Natural killer cell (primary cell): ENCODE measurements around the gene RANGRF. TPM values are rescaled to one million over a fixed set of nuclear protein-coding genes. Genes with fewer than 3 reads are reported as not detected.

Source experiments
- ATAC-seq, 3 donors: fragments of 150-1000 bp in 2 of 3; fragments of 200-7000 bp in 1 of 3; cut with Tn5 transposase; 1 replicate in 1 of 3; 2 replicates in 2 of 3; pipeline ENCODE4 v1.10.0; 2021; ENCODE audit warnings: mild to moderate bottlenecking in 2 of 3, moderate library complexity in 2 of 3
- DNase-seq, 2 donors: peaks; one replicate each; pipeline versions ENCODE4 v3.0.0 to v3.0.0-alpha.2; 2013 to 2021; ENCODE audit warnings: mixed read lengths in 1 of 2
- H3K27ac ChIP-seq: one replicate; pipeline ENCODE4 v1.5.1; 2013; ENCODE audit warnings: mild to moderate bottlenecking, low read length
- H3K27me3 ChIP-seq: one replicate; pipeline ENCODE4 v1.6.1; 2013; ENCODE audit warnings: low read length; ENCODE audit not compliant: control insufficient read depth, insufficient read depth
- H3K36me3 ChIP-seq: one replicate; pipeline ENCODE4 v1.6.1; 2013; ENCODE audit warnings: low read length; ENCODE audit not compliant: control insufficient read depth, insufficient read depth
- H3K4me1 ChIP-seq: one replicate; pipeline ENCODE4 v1.6.1; 2013; ENCODE audit warnings: low read length; ENCODE audit not compliant: control insufficient read depth, insufficient read depth
- H3K4me3 ChIP-seq: one replicate; pipeline ENCODE4 v1.5.1; 2013; ENCODE audit warnings: low read length
- H3K9me3 ChIP-seq: one replicate; pipeline ENCODE4 v1.6.1; 2013; ENCODE audit warnings: low read length; ENCODE audit not compliant: control insufficient read depth, insufficient read depth
- H3K27ac Mint-ChIP-seq, 2 donors: one replicate each; pipeline ENCODE4 v1.8.0; 2022; ENCODE audit warnings: mild to moderate bottlenecking in 2 of 2, mixed read lengths in 2 of 2, moderate library complexity in 1 of 2
- H3K27me3 Mint-ChIP-seq, 2 donors: one replicate each; pipeline ENCODE4 v1.8.0; 2022; ENCODE audit warnings: low read depth in 2 of 2, mixed read lengths in 2 of 2
- H3K36me3 Mint-ChIP-seq: one replicate; pipeline ENCODE4 v1.8.0; 2022; ENCODE audit warnings: mixed read lengths
- H3K4me1 Mint-ChIP-seq, 2 donors: one replicate each; pipeline ENCODE4 v1.8.0; 2022; ENCODE audit warnings: mixed read lengths in 2 of 2
- H3K4me3 Mint-ChIP-seq: one replicate; pipeline ENCODE4 v1.8.0; 2022; ENCODE audit warnings: mild to moderate bottlenecking, moderate library complexity, mixed read lengths
- H3K9me3 Mint-ChIP-seq, 2 donors: one replicate each; pipeline ENCODE4 v1.8.0; 2022; ENCODE audit warnings: mixed read lengths in 2 of 2
- WGBS: methylation state at CpG from one replicate; pipeline ENCODE4 v1.1.7; 2013; ENCODE audit warnings: missing lambda C conversion rate; ENCODE audit not compliant: insufficient coverage; 5-methylcytosine and 5-hydroxymethylcytosine counted together
- intact Hi-C: fragments of 100-400 bp; cut with micrococcal nuclease; formaldehyde crosslinking; loops from one replicate; pipeline ENCODE4 v1.14.2; 2022
- total RNA-seq, 4 donors: library from RNA; stranded (reverse); fragments of 120-200 nt in 1 of 4; gene quantifications; one replicate each; pipeline versions ENCODE4 v1.2.3 to v1.2.4, GENCODE V29; 2013 to 2022
- TF ChIP-seq, protein P1 (sequence below): fragments of 200-600 bp; IDR thresholded peaks from one replicate; pipeline ENCODE4 v1.8.0; 2022; ENCODE audit warnings: antibody characterized with exemption

The RANGRF gene
- total RNA-seq, 3 donors from 2014 or later (not counting 1 experiment from before 2014, with no cell fraction given) = 34.4 to 51.5 (median 44.6) TPM

DNA sequence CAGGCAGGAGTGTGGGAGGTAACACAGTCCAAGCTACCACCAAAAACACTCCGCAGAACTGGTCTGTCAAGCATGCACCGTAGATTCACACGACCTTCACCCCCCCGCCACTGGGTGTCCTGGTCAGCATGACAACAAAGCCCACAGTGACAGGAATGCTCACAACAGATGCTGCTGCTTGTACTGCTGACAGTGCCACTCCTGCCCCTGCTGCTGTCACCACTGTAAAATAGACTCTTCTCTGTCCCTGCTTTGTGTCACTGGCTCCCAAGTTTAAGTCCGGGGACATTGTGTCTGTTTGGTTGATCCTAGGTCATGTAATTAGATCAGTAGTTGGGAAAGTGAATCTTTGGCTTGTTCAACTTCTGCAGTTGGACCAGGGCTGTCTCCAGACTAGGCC lies 44.2 kb downstream of the RANGRF start:
- Mint-ChIP-seq H3K27me3 (peaks cover 0 to 5% of the 10 kb centered on the region in 2 donors), H3K36me3 (no peaks in the 10 kb centered on the region), H3K4me3 (no peak overlapping the region), H3K27ac (no peak overlapping the region), H3K9me3 (no peaks in the 10 kb centered on the region), H3K4me1 (peaks cover 0 to 2% of the 10 kb centered on the region in 2 donors)
- Histone ChIP-seq H3K36me3 (no peaks in the 10 kb centered on the region), H3K9me3 (no peaks in the 10 kb centered on the region), H3K27me3 (no peaks in the 10 kb centered on the region), H3K4me3 (no peak overlapping the region), H3K4me1 (no peaks in the 10 kb centered on the region), H3K27ac (no peak overlapping the region)
- WGBS = 89% methylated on average over 5 of the region's 5 CpGs
- DNase-seq (no peak), ATAC-seq (no peak)
- intact Hi-C loops = no loop called here
- TF ChIP-seq, protein P1, sequence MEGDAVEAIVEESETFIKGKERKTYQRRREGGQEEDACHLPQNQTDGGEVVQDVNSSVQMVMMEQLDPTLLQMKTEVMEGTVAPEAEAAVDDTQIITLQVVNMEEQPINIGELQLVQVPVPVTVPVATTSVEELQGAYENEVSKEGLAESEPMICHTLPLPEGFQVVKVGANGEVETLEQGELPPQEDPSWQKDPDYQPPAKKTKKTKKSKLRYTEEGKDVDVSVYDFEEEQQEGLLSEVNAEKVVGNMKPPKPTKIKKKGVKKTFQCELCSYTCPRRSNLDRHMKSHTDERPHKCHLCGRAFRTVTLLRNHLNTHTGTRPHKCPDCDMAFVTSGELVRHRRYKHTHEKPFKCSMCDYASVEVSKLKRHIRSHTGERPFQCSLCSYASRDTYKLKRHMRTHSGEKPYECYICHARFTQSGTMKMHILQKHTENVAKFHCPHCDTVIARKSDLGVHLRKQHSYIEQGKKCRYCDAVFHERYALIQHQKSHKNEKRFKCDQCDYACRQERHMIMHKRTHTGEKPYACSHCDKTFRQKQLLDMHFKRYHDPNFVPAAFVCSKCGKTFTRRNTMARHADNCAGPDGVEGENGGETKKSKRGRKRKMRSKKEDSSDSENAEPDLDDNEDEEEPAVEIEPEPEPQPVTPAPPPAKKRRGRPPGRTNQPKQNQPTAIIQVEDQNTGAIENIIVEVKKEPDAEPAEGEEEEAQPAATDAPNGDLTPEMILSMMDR = no peak

DNA sequence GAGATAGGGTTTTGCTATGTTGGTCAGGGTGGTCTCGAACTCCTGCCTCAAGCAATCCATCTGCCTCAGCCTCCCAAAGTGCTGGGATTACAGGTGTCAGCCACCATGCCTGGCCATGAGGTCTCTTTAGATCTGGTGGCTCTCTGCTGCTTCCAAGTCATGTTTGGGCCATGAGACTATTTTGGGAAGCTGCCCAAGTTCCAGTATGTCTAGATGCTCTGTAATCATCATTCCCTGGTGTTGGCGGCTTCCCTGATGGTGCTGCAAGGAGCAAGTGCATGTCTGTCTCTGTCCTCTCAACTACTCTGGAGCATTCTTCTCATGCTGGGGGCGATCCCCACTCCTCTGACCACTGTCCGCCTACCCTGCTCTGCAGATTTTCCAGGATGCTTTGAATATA lies 44.8 kb downstream of the RANGRF start:
- ATAC-seq (no peak), DNase-seq (no peak)
- Histone ChIP-seq H3K4me1 (no peaks in the 10 kb centered on the region), H3K27me3 (no peaks in the 10 kb centered on the region), H3K27ac (no peak overlapping the region), H3K9me3 (no peaks in the 10 kb centered on the region), H3K36me3 (no peaks in the 10 kb centered on the region), H3K4me3 (no peak overlapping the region)
- intact Hi-C loops = no loop called here
- WGBS = 83% methylated on average over 4 of the region's 4 CpGs
- TF ChIP-seq, protein P1 = no peak
- Mint-ChIP-seq H3K4me1 (peaks cover 5 to 8% of the 10 kb centered on the region in 2 donors), H3K4me3 (no peak overlapping the region), H3K27me3 (peaks cover 0 to 1% of the 10 kb centered on the region in 2 donors), H3K9me3 (no peaks in the 10 kb centered on the region), H3K36me3 (no peaks in the 10 kb centered on the region), H3K27ac (no peak overlapping the region)

DNA sequence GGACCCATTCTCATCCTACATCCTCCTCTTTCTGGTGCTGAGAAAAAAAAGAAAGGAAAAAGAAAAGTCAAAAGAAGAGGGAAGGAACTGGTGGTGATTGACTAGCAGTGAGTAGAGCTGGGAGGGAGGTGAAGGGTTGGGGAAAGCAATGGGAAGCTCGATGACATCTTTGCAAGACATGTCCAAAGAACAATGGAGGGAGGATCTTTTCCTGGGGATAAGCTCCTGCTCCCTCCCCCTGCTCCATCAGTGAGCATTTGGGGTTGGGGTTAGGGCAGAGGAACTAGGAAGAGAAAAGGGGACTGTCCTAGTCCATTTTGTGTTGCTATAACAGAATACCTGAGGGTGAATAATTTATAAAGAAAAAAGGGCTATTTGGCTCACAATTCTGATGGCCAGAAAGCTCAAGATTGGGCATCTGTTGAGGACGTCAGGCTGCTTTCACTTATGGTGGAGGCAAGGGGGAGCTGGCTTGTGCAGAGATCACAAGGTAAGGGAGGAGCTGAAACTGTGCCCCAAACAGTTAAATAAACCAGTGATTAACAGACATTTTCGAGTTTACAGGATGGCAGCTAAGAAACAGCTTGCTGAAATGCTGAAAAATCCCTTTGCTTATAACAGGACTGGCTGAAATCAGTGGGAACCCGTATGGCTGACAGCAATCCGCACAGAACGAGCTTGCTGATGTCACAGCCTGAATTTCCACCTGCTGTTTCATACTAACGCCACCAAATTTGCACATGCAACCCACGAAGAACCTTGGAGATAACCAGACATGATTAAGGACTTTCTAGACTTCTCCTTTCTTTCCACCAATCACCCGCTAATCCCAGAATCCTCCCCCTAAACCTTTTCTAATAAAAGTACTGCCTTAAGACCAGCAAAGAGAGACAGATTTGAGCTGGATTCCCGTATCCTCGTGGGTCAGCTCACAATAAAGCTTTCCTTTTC lies 49.6 kb downstream of the RANGRF start:
- H3K36me3 ChIP-seq = no peaks in the 10 kb centered on the region
- H3K4me3 ChIP-seq = no peak overlapping the region
- Mint-ChIP-seq H3K27me3 (no peaks in the 10 kb centered on the region), H3K4me3 (no peak overlapping the region), H3K27ac (peak overlapping the region in 1 of 2 donors; percentile 33), H3K9me3 (no peaks in the 10 kb centered on the region), H3K4me1 (peaks cover 8 to 14% of the 10 kb centered on the region in 2 donors), H3K36me3 (no peaks in the 10 kb centered on the region)
- intact Hi-C loops = no loop called here
- ATAC-seq (peak; percentile 26 to 52 (median 45)), DNase-seq (peak in 1 of 2 donors; percentile 27)
- H3K4me1 ChIP-seq = no peaks in the 10 kb centered on the region
- 22% methylated on average over 11 of the region's 11 CpGs for WGBS
- H3K27me3 ChIP-seq = no peaks in the 10 kb centered on the region
- TF ChIP-seq, protein P1 = no peak
- H3K9me3 ChIP-seq = no peaks in the 10 kb centered on the region
- H3K27ac ChIP-seq = no peak overlapping the region
